Umbilical cord (tissue), 2 donors: ENCODE measurements around the gene SAMD4A. TPM values are rescaled to one million over a fixed set of nuclear protein-coding genes. Genes with fewer than 3 reads are reported as not detected.

ENCODE experiments used
- DNase-seq: peaks from one replicate; pipeline ENCODE4 v3.0.0-alpha.2; 2015; ENCODE audit warnings: low spot score
- total RNA-seq: library from RNA; depleted of rRNA; stranded (reverse); fragments of >200 nt; gene quantifications from one replicate; pipeline ENCODE4 v1.2.3, GENCODE V29; 2014; ENCODE audit warnings: low replicate concordance; ENCODE audit not compliant: insufficient read depth

The SAMD4A gene
- total RNA-seq, 1 donor from 2014 or later: 138 TPM

DNA sequence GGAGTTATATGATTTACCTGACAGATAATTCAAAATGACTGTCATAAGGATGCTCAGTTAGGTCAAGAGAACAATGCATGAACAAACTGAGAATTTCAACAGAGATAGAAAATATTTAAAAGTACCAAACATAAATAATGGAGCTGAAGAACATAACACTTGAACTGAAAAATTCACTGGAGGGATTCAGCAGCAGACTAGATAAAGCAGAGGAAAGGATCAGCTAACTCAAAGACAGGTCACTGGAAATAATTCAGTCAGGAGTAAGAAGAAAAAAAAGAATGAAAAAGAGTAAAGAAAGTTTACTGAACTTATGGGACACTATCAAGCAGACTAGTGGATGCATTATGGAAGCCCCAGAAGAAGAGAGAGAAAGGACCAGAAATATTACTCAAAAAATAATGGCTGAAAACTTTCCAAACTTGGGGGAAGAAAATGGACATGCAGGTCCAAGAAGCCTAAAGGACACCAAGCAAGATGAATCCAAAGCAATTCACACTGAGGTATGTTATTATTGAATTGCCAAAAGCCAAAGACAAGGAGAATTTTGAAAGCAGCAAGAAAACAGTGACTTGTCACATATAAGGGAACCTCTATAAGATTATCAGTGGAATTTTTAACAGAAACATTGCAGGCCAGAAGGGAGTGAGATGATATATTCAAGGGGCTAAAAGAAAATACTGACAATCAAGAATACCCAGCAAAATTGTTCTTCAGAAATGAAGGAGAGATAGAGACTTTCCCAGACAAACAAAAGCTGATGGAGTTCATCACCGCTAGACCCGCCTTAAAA is 257.0 kb downstream of the SAMD4A start:
- no peak for DNase-seq

DNA sequence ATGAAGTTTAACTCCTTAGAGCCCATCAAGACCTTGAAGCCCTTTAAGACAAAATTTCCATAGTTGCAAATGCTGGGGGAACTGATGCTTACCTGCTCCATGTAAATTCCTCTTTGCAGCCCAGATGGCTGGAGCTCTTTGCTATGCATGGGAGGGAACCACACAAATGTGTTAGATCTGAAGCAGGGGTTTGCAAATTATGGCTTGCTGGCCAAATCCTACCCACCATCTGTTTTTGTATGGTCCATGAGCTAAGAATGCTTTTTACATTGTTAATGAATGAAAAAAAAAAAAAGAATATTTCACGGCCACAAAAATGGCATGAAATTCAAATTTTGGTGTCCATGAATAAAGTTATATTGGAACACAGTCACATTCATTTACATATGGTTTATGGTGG is 261.1 kb downstream of the SAMD4A start:
- DNase-seq: no peak

DNA sequence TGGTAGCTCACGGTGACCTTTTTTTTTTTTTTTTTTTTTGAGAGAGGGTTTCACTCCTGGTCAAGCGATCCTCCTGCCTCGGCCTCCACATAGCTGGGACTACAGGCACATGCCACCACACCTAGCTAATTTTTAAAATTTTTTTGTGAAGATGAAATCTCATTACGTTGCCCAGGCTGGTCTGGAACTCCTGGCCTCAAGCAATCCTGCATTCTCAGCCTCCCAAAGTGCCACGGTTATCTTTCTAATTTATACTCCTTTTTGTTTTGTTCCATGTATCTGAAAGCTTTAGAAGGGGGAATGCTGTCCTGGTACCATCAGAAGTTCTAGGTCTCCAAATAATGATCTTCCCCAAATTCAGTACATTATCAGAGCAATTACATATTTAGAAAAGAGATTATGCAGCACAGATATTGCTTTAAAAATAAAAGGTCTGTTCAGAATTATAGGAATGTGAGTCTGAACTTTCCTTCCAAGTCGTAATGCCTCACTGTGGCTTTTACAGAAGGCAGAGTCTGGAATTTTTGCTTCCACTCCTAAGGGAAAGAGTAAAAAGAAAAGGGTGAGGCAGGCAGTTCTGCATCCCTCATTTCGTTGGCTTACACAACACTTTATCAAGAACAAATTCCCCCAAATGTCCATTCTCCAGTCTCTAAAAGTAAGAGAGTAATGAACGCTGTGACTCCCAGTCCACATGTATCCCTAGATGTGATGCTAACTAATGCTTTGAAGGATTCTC is 262.7 kb downstream of the SAMD4A start:
- DNase-seq: peak; percentile 21

DNA sequence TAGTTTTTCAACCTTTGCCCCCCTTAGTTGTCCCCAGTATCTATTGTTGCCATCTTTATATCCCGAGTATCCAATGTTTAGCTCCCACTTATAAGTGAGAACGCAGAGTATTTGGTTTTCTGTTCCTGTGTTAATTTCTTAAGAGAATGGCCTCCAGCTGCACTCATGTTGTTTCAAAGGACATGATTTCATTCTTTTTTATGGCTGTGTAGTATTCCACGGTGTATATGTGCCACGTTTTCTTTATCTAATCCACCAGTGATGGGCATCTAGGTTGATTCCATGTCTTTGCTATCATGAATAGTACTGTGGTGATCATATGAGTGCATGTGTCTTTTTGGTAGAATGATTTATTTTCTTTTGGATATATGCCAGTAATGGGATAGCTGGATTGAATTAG is 263.7 kb downstream of the SAMD4A start:
- no peak for DNase-seq

DNA sequence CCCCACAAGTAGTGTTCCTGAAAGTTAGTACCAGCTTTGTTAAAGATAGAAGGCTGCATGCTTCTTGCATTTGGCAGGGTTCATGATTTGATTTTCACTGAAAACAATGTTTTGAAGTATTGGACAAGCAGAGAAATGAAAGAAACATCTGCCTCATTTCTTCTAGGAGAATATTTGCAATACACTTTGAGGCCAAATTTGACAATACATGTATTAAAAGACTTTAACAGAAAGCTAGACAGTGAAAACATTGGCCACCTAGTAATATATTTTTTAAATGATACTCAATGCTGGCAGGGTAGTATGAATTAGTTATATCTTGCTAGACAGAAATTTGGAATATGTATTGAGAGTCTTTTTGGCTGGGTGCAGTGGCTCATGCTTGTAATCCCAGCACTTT is 267.2 kb downstream of the SAMD4A start:
- no peak for DNase-seq

DNA sequence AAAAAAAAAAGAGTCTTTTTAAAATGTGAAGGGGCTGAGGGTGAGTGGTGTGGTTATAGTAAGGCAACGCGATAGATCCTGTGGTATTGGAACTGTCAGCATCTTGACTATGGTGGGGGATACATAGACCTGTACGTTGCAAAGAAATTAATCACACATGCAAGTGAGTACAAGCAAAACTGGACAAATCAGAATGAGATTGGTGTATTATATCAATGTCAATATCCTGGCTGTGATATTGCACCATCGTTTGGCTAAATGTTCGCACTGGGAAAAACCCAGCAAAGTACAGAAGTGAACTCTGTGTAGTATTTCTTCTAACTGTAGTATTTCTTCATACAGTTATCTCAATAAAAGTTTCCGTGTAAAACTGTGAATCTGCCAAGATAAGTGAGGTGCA is 267.8 kb downstream of the SAMD4A start:
- DNase-seq: no peak

DNA sequence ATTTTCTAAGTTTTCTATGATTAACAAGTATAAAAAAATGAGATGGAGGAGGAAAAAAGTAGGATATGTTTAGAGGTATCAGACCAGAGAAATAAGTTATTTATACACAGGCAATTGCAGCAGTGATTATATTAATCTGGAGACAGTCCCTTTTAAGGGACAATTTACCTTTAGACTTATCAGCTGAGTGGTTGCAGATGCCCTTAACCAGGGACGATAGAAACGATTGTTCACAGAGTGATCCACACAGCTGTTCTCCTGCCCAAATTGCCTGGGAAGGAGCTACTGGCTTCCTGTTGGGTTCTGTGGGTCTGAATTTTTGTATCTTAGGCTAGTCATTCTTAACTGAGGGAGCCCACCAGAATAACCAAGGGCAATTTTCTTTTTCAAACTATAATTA is 269.3 kb downstream of the SAMD4A start:
- no peak for DNase-seq

DNA sequence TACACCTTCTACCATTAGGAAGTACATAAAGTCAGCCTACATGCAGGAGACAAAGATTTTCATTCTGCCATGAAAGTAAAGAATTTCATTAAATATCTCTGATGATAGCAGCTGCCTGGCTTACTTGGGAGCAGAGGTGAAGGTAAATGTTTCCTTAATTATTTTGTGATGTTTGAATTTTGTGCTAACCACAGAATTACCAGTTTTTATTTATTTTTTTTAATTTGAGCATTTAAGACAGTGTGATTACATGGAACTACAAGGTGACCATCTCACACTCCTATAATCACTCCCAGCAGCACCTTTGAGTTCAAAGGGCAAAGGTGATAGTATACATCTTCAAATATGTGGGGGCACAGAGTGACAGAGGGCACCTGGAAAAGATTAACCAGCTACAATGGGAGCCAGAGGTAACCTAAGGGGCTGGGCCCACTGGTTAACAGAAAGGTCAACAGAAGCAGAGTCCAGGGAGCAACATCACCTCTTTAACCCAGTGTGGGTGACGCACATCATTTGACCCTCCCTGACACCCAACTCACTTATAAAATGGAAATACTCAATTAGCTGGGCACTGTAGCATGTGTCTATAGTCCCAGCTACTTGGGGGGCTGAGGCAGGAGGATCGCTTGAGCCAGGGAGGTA is 270.7 kb downstream of the SAMD4A start:
- no peak for DNase-seq

DNA sequence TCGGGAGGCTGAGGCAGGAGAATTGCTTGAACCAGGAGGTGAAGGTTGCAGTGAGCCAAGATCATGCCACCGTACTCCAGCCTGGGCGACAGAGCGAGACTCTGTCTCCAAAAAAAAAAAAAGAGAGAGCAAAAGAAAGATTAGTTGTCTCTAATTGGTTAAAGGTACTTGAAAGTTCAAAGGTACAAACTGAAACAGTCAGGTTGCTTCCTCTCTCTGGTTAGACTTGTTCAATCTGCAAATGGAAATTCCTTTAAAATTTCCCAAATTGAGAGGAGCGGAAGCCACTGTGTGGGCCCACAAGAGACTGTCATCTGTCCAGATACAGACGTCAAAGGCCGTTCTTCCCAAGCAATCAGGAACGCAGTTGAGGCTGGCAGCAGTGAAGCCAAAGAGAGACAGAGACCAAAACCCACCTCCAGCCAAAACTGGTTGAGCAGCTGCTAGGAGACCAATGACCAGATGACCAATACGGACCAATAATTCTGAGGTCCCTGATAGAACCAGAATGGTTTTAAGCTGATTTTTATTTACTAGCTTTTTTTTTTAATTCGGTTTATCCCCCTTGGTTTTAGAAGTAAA is 272.1 kb downstream of the SAMD4A start:
- DNase-seq: no peak

DNA sequence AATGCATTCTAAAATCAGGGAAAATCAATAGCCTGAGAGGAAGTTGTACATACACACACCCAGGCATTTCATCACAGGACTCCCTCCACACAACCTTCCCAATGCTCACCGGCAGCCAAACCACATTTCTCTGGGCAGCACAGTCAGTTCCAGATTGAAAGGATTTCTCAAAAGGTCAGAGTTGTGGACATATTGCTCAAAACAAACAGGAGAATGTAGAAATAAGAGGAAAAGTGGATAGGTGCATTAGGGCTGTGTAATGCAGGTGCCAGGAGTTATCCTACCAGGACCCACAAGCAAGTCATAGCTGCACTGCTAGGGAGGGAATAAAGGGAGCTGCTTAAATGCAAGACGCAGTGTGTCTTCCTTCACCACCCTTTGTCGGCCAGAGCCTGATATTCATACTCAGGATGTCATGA is 272.8 kb downstream of the SAMD4A start:
- no peak for DNase-seq

DNA sequence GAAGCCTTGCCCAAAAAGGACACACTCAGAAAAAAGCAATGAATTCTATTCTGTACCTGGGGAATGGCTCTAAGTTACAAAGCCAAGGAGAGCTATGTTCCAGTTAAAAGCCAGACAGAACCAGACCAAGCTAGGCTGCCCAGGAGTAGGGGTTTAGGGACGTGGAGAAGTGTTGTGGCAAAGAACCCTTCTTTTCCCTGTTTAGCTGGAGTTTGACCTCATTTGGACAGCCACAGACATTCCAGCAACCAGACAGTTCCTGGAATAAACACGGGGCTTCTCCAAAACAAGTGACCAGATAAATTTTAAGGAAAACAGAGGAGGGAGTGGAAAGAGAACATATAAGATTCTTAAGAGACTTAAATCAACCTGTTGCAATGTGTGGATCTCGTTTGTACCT is 273.4 kb downstream of the SAMD4A start:
- no peak for DNase-seq

DNA sequence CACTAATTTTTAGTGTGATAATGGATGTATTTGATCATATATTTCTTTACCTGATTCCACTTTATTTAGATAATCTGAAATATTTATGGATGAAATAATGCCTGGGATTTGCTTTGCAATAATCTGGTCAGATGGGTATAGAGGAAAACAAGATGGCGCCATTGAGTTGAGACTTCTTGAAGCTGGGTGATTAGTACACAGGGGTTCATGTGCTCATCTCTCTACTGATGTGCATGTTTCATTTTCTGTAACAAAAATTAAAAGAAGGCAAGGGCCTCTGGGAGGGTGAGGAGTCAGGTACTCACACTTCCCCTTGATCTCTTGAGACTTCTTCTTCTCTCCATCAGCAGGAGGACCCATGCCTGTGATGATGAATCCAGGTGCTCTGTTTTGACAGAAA is 273.9 kb downstream of the SAMD4A start:
- no peak for DNase-seq

Other genes starting within 250 kb of the SAMD4A start
- 8.7 TPM for gene CDKN3, start 170.1 kb upstream of the SAMD4A start, total RNA-seq
- 112 TPM for gene CNIH1, start 125.8 kb upstream of the SAMD4A start, total RNA-seq
- 66.0 TPM for gene GMFB, start 78.1 kb upstream of the SAMD4A start, total RNA-seq
- 23.4 TPM for gene CGRRF1, start 57.2 kb upstream of the SAMD4A start, total RNA-seq